ENCODE results near the gene NDUFAF2. TPM values are rescaled to one million over a fixed set of nuclear protein-coding genes. Genes with fewer than 3 reads are reported as not detected.
A peak's percentile ranks its signal among the peaks of the same experiment; 100 is the strongest.

The NDUFAF2 gene
- total and polyA plus RNA-seq, 2 of the 13 experiments (the other 11 are each of a cell fraction or from before 2014, with no cell fraction given) = 34.0 to 78.4 TPM

DNA sequence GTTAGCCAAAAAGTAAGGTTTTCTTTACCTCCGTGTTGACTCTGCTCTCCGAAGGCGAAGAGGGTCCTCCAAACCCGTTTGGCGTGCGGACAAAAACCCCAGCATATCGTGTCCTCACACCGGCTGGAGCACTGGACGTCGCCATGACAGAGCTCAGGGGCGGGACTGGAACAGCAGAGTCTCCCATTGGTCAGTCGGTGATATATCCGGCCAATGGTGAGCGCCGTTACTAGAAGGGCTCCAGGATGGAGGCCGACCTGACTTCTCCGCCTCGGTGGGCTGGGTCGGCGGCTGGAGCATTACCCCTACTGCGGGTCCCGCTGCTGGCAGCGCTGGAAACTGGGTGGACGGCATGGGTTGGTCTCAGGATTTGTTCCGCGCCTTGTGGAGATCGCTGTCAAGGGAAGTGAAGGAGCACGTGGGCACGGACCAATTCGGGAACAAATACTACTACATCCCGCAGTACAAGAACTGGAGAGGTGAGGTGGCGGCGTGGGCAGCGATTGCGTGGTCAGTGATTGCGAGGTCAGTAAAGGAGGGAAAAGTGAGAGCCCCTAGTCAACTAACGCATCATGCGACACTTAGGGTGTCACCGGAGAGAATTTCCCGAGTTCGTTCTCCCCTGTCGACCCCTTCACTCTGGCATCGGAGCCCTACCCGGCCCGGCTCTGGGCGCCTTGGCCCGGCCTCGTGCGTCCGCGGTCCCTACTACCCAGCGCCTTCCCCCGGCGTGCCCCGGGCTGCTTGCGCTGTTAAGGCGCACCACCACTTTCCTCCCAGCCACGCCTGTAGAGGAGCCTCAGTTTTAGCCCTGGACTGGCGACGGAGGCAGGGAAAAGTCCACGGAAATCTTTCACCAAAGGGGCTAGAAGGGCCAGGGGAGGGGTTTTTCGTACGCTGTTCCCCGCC is at the start of gene NDUFAF2, which contains the start of gene ERCC8 (continued):
- TF ChIP-seq ZNF282 (IDR thresholded peaks at IDR 0.05; ENCODE audit: partially characterized antibody) (no peak), CSRNP1 (CRISPR knock-in tag; IDR thresholded peaks at IDR 0.05) (no peak; the same call in none of the 2 replicates), RNF2 (conservative IDR thresholded peaks at IDR 0.05; ENCODE audit: low read depth) (no peak; the same call in 1 of the 2 replicates), MZF1 (CRISPR knock-in tag; IDR thresholded peaks at IDR 0.05; ENCODE audit: borderline replicate concordance) (no peak), PAX8 (CRISPR knock-in tag; IDR thresholded peaks at IDR 0.05; ENCODE audit: borderline replicate concordance) (no peak), ATF7 (IDR thresholded peaks at IDR 0.05) (no peak), ATF7 (CRISPR knock-in tag; IDR thresholded peaks at IDR 0.05) (no peak; the same call in 1 of the 2 replicates), ZNF354B (CRISPR knock-in tag; IDR thresholded peaks at IDR 0.05) (no peak), PHF8 (CRISPR knock-in tag; IDR thresholded peaks at IDR 0.05) (peak; percentile 73; the same call in 1 of the 2 replicates), SIX4 (CRISPR knock-in tag; IDR thresholded peaks at IDR 0.05) (no peak), ZNF501 (CRISPR knock-in tag; IDR thresholded peaks at IDR 0.05) (peak; percentile 68), ELF1 (CRISPR knock-in tag; IDR thresholded peaks at IDR 0.05) (no peak; the same call in none of the 2 replicates), PITX1 (CRISPR knock-in tag; IDR thresholded peaks at IDR 0.05) (no peak), SPEN (CRISPR knock-in tag; IDR thresholded peaks at IDR 0.05; ENCODE audit: low read depth) (peak; percentile 51; the same call in 1 of the 2 replicates), IKZF1 (IDR thresholded peaks at IDR 0.05) (no peak), ZNF33B (CRISPR knock-in tag; IDR thresholded peaks at IDR 0.05) (no peak), KDM3A (CRISPR knock-in tag; IDR thresholded peaks at IDR 0.05; ENCODE audit: low read depth) (0 out of 2 replicates have a peak, but pooled peaks have one; percentile 31), CREM (IDR thresholded peaks at IDR 0.05) (no peak), CREM (CRISPR knock-in tag; IDR thresholded peaks at IDR 0.05) (no peak), ZNF468 (CRISPR knock-in tag; IDR thresholded peaks at IDR 0.05) (no peak), ZNF850 (CRISPR knock-in tag; conservative IDR thresholded peaks at IDR 0.05) (0 out of 2 replicates have a peak, but pooled peaks have one; percentile 65), FOXO4 (CRISPR knock-in tag; conservative IDR thresholded peaks at IDR 0.05) (0 out of 2 replicates have a peak, but pooled peaks have one; percentile 75), ZNF232 (CRISPR knock-in tag; IDR thresholded peaks at IDR 0.05; ENCODE audit: borderline replicate concordance) (peak; percentile 20; the same call in 1 of the 2 replicates), ZFP1 (CRISPR knock-in tag; IDR thresholded peaks at IDR 0.05) (no peak), DNMT1 (CRISPR knock-in tag; IDR thresholded peaks at IDR 0.05) (0 out of 2 replicates have a peak, but pooled peaks have one; percentile 29)
- TF ChIP-seq, protein P1, sequence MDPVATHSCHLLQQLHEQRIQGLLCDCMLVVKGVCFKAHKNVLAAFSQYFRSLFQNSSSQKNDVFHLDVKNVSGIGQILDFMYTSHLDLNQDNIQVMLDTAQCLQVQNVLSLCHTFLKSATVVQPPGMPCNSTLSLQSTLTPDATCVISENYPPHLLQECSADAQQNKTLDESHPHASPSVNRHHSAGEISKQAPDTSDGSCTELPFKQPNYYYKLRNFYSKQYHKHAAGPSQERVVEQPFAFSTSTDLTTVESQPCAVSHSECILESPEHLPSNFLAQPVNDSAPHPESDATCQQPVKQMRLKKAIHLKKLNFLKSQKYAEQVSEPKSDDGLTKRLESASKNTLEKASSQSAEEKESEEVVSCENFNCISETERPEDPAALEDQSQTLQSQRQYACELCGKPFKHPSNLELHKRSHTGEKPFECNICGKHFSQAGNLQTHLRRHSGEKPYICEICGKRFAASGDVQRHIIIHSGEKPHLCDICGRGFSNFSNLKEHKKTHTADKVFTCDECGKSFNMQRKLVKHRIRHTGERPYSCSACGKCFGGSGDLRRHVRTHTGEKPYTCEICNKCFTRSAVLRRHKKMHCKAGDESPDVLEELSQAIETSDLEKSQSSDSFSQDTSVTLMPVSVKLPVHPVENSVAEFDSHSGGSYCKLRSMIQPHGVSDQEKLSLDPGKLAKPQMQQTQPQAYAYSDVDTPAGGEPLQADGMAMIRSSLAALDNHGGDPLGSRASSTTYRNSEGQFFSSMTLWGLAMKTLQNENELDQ (CRISPR knock-in tag; IDR thresholded peaks at IDR 0.05; ENCODE audit: borderline replicate concordance) = no peak
